ENCODE results near the gene UNC93B1. TPM values are rescaled to one million over a fixed set of nuclear protein-coding genes. Genes with fewer than 3 reads are reported as not detected.

Gene UNC93B1
- total RNA-seq, 2 experiments from 2014 or later: 21.3 to 22.0 TPM

DNA sequence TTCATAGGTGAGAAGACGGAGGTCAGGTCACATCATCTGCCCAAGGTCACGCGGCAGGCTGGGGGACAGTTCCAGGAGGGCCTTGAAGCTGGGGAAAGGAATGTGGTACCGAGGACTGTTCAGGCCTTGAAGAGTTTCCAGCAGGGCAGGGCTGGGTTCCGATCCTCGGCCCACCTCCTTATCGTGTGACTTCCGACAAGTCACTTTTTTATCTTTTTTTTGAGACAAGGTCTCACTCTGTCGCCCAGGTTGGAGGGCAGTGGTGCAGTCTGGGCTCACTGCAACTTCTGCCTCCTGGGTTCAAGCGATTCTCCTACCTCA is 27.2 kb upstream of the UNC93B1 start:
- peaks cover 24% of the 10 kb centered on the region for H3K4me1 Mint-ChIP-seq (ENCODE audit: low read depth)
- ChIA-PET CTCF (no interaction called here), POLR2A (interaction anchor here (1.0 to 2.7 kb wide), 3 partner anchors 8 to 89 kb away, joined by 3 to 21 read pairs (median 9); partner anchors contain the start of gene TCIRG1)
- Histone ChIP-seq H3K36me3 (ENCODE audit: insufficient read depth, low read length) (peaks cover 22% of the 10 kb centered on the region), H3K27me3 (ENCODE audit: control insufficient read depth in 1 of 2, insufficient read depth in 2 of 2, low read length in 2 of 2) (no peaks in the 10 kb centered on the region), H3K9me3 (ENCODE audit: control insufficient read depth in 1 of 2, insufficient read depth in 1 of 2, low read length in 2 of 2) (no peaks in the 10 kb centered on the region), H3K4me1 (ENCODE audit: insufficient read depth, low read length) (peaks cover 46% of the 10 kb centered on the region), H3K4me3 (ENCODE audit: low read length) (peak overlapping the region; percentile 79), H3K27ac (ENCODE audit: low read depth in 1 of 2, low read length in 2 of 2) (peak overlapping the region; percentile 76 to 79)
- peak overlapping the region; percentile 94 for H3K4me3 Mint-ChIP-seq
- peaks cover 11% of the 10 kb centered on the region for H3K36me3 Mint-ChIP-seq (ENCODE audit: low read depth)
- no peaks in the 10 kb centered on the region for H3K27me3 Mint-ChIP-seq
- ATAC-seq (ENCODE audit: poor library complexity) (no peak), DNase-seq (peak in 3 of 14 experiments; percentile 29 to 53 (median 39))
- peak overlapping the region; percentile 87 for H3K27ac Mint-ChIP-seq
- H3K9me3 Mint-ChIP-seq: no peaks in the 10 kb centered on the region
- intact Hi-C loops (cut with DNase I, micrococcal nuclease): loop anchor here in 1 of 2 experiments (2.0 to 5.0 kb wide), 3 partner anchors 90 to 240 kb away; partner anchors contain the start of genes C11orf24 and CHKA
- TF ChIP-seq CTCF (IDR thresholded peaks at IDR 0.05): no peak

DNA sequence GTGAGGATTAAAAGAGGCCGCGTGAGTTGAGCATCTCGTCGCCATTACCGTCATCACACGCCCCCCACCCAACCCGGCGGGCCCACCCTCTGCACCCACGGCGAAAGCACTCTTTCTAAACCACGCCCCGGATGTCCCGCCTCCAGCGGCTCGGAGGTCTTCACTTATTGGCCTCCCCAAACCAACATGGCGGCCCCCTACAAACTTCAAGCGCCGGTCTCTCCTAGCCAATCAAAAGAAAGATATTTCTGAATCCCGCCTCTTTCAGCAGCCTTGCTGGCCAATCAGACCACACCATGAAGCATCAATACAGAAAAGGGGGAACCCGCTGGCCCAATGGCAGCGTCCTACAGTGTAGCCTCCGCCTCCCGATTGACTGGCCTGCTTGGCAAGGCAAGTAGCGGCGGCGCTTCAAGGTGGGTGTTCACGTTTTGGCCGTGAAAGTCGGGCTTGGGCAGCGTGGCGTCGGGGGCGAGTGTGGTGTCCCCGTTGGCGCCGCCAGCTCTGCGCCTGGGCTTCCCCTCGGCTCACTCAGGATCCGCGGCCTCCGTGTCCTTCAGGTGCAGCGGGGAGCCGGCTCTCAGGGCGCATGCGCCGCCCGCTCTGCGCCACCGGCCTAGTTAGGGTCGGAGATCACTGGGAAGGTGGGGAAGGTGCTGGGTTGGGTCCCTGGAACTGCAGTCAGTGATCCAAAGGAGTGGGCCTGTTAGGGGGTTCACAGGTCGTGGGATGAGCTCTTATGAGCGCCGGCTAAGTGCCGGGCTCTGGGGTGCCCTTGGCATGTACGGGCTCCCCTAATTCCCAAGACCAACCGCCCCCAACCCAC is 26.6 kb upstream of the UNC93B1 start, which contains the start of gene NDUFS8:
Gene NDUFS8 (plus strand): TSS at position 364 of the 826 bp plus-strand sequence. CDS start 1,471 bp downstream, outside the sequence.
- Histone ChIP-seq H3K36me3 (ENCODE audit: insufficient read depth, low read length) (peaks cover 22% of the 10 kb centered on the region), H3K4me1 (ENCODE audit: insufficient read depth, low read length) (peaks cover 43% of the 10 kb centered on the region), H3K27ac (ENCODE audit: low read depth in 1 of 2, low read length in 2 of 2) (peak within 1 kb of the TSS; percentile 76 to 79), H3K9me3 (ENCODE audit: control insufficient read depth in 1 of 2, insufficient read depth in 1 of 2, low read length in 2 of 2) (no peaks in the 10 kb centered on the region), H3K27me3 (ENCODE audit: control insufficient read depth in 1 of 2, insufficient read depth in 2 of 2, low read length in 2 of 2) (no peaks in the 10 kb centered on the region), H3K4me3 (ENCODE audit: low read length) (peak within 1 kb of the TSS; percentile 79)
- peaks cover 24% of the 10 kb centered on the region for H3K4me1 Mint-ChIP-seq (ENCODE audit: low read depth)
- H3K4me3 Mint-ChIP-seq: peak within 1 kb of the TSS; percentile 94
- POLR2A ChIA-PET: interaction anchor here (0.7 to 2.7 kb wide), 4 partner anchors 8 to 90 kb away, joined by 3 to 21 read pairs (median 6); partner anchors contain the start of gene TCIRG1
- H3K9me3 Mint-ChIP-seq: no peaks in the 10 kb centered on the region
- TF ChIP-seq CTCF (IDR thresholded peaks at IDR 0.05): no peak
- DNase-seq: peak; percentile 90 to 99 (median 94)
- CTCF ChIA-PET: interaction anchor here (0.7 to 1.2 kb wide), 2 partner anchors 36 to 75 kb away, joined by 3 read pairs; no protein-coding TSS in a partner anchor
- peak within 1 kb of the TSS; percentile 87 for H3K27ac Mint-ChIP-seq
- intact Hi-C loops (cut with DNase I, micrococcal nuclease): loop anchor here (1.0 to 5.0 kb wide), 4 partner anchors 9 to 240 kb away; partner anchors contain the start of genes C11orf24 (in 1 of the 2), CHKA (in 1 of the 2) and TCIRG1 (in 1 of the 2)
- H3K36me3 Mint-ChIP-seq (ENCODE audit: low read depth): peaks cover 11% of the 10 kb centered on the region
- peak; percentile 95 for ATAC-seq (ENCODE audit: poor library complexity)
- no peaks in the 10 kb centered on the region for H3K27me3 Mint-ChIP-seq

DNA sequence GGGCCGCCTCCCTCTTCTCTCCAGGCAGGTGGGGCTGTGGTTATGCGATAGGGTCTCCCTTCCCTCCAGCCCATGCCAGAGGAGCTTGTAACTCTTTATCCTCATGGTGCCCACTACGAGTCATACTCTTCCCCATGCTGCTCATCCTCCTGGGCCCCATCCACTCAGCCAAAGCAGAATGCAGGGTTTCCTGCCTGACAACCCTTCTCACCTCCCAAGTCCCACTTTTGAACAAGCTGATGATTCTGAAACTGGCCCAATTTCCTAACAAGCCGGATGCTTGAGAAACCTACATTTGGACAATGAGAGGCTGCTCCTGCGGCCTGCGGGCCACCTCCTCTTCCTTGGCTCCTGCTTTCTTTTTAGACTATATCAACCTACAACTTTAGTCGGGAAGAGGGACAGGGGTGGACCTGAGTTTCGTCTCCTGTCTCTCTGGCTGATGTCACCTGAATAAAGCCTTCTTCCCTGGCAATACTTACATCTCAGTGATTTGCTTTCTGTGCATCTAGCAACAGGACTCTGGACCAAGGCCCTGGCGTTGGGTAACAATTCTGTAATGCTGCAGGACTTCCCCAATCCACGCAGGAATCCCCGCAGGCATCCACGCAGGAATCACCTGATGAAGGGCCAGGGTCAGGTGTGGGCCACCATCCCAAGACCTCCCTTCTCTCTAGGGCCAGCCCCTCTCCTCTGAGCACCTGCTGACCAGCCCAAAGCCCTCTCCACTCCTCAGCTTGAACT is 25.1 kb upstream of the UNC93B1 start:
- Histone ChIP-seq H3K27ac (ENCODE audit: low read depth in 1 of 2, low read length in 2 of 2) (no peak overlapping the region), H3K4me1 (ENCODE audit: insufficient read depth, low read length) (peaks cover 39% of the 10 kb centered on the region), H3K36me3 (ENCODE audit: insufficient read depth, low read length) (peaks cover 17% of the 10 kb centered on the region), H3K9me3 (ENCODE audit: control insufficient read depth in 1 of 2, insufficient read depth in 1 of 2, low read length in 2 of 2) (no peaks in the 10 kb centered on the region), H3K27me3 (ENCODE audit: control insufficient read depth in 1 of 2, insufficient read depth in 2 of 2, low read length in 2 of 2) (no peaks in the 10 kb centered on the region), H3K4me3 (ENCODE audit: low read length) (no peak overlapping the region)
- Mint-ChIP-seq H3K27ac (no peak overlapping the region), H3K27me3 (no peaks in the 10 kb centered on the region), H3K36me3 (ENCODE audit: low read depth) (peaks cover 11% of the 10 kb centered on the region), H3K4me3 (peak overlapping the region; percentile 94), H3K9me3 (peaks cover 2% of the 10 kb centered on the region), H3K4me1 (ENCODE audit: low read depth) (peaks cover 20% of the 10 kb centered on the region)
- no peak for TF ChIP-seq CTCF (IDR thresholded peaks at IDR 0.05)
- POLR2A ChIA-PET: interaction anchor here (2.7 kb wide), 1 partner anchor 10 kb away, joined by 9 read pairs; the partner anchor contains the start of gene TCIRG1
- ATAC-seq (ENCODE audit: poor library complexity) (no peak), DNase-seq (no peak)
- intact Hi-C loops (cut with DNase I, micrococcal nuclease): no loop called here
- CTCF ChIA-PET: no interaction called here
